GM18873 (cell line): Measurements from ENCODE around the gene PIGQ.

Experiments
- ATAC-seq: cut with Tn5 transposase; IDR thresholded peaks from one replicate; pipeline ENCODE4 v1.9.1; 2021; ENCODE audit warnings: mild to moderate bottlenecking, moderate library complexity, moderate number of reproducible peaks; ENCODE audit not compliant: unreplicated experiment, low FRiP score

Gene PIGQ

GRCh38 chr16:554297-554621 lies 15.5 kb upstream of the PIGQ start:
- no peak for ATAC-seq

GRCh38 chr16:554640-555365 lies 15.0 kb upstream of the PIGQ start:
- no peak for ATAC-seq

- ATAC-seq, result no peak
These were observed 14.0 kb upstream of the PIGQ start for GRCh38 chr16:555528-556473.

GRCh38 chr16:556474-557173 lies 13.1 kb upstream of the PIGQ start:
- no peak for ATAC-seq

- ATAC-seq, result no peak
These were observed 12.1 kb upstream of the PIGQ start for GRCh38 chr16:557463-558297.

GRCh38 chr16:558298-559020 lies 11.3 kb upstream of the PIGQ start:
- ATAC-seq, result no peak

- no peak for ATAC-seq
These were observed 10.8 kb upstream of the PIGQ start for GRCh38 chr16:559021-559380.

- ATAC-seq, result no peak
These were observed 10.2 kb upstream of the PIGQ start for GRCh38 chr16:559411-560203.

GRCh38 chr16:560204-560700 lies 9.5 kb upstream of the PIGQ start, which contains the start of gene PRR35:
PRR35 (plus strand) TSS chr16:560394; CDS start chr16:563295, 2,901 bp downstream.
- no peak for ATAC-seq

GRCh38 chr16:560701-561412 lies 8.9 kb upstream of the PIGQ start:
- no peak for ATAC-seq

GRCh38 chr16:561413-561794 lies 8.4 kb upstream of the PIGQ start:
- ATAC-seq, result no peak

- ATAC-seq, result no peak
These were observed 7.5 kb upstream of the PIGQ start for GRCh38 chr16:561957-562938.

- no peak for ATAC-seq
These were observed 6.6 kb upstream of the PIGQ start for GRCh38 chr16:563072-563644.

- no peak for ATAC-seq
These were observed 4.9 kb upstream of the PIGQ start for GRCh38 chr16:564690-565418.

- ATAC-seq, result no peak
These were observed 4.1 kb upstream of the PIGQ start for GRCh38 chr16:565419-566330.
